NCI-H128 (cell line): ENCODE results near the gene WIPF3.
A peak's percentile ranks its signal among the peaks of the same experiment; 100 is the strongest.

Experiments
- DNase-seq: peaks from one replicate; lab custom pipeline; 2025; ENCODE audit not compliant: unreplicated experiment; lab: John Stamatoyannopoulos, UW

WIPF3 gene

DNA sequence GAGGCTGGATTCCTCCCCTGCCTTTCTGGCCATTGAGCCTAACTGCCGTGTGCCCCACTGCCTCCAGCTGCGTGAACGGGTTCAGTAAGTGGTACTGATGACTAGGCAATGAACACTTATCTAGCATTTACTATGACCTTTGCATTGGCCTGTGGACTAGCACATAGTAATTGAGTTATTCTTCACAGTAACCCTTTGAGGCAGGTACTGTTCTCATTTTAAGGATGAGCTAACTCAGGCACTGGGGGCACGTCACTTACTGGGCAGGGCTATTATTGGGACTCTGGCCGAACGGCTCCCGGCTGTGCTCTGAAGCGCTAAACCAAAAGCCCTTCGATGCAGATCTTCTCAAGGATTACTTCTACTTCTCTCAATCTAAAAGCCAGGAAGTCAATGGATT is 38.3 kb downstream of the WIPF3 start:
- DNase-seq, result no peak

DNA sequence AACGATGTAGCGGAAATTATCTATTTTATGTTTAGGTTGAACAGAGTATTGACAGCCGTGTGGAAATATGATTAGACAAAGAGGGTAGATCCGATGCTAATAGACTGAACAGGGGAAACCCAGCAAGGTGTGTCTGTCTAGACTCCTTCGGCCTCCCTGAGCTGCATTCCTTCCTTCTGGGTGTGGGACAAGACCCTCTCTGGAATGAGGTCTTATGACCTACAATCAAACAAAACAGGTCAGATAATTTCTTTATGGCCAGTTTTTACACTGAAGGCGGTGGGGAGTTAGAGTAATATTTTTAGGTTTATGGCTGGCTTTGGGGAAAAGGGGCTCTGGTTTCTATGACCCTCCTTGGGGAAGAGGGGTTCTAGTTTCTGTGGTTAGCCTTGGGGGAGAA is 41.2 kb downstream of the WIPF3 start:
- no peak for DNase-seq

DNA sequence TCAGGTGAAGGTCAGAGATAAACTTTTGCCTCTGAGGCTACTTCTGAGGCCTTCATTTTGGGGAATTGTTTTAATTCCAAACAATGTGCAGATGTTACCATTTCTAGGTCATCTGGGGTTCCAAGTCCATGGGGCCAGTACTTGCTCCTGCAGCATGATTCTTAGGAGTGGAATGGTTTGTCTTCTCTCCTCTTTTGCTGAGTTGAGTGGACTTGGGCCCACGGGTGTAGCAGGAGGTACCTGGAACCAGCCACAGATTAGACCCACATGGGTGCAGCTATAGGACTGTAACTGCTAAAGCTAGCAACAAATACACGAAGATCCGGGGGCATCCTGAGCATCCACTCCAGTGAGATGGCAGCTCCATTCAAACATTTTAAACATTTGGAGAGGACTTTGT is 41.6 kb downstream of the WIPF3 start:
- DNase-seq, result no peak

DNA sequence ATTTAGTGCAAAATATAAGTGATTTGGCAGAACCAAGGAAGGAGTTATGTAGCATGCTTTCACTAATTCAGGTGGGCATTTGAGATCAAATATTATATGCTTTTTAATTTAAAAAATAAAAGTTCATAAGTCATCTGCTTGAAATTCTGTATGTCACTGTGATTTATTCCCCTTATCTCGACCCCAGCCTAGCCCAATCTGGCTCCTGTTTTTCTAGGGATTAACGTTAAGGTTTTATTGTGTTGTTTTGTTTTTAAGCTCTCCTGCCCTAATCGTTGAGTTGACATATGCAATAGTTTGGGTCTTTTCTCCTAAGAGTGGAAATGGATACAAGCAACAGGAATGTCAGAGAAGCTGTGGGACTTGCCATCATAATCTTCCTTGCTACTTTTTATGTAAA is 42.6 kb downstream of the WIPF3 start:
- no peak for DNase-seq

DNA sequence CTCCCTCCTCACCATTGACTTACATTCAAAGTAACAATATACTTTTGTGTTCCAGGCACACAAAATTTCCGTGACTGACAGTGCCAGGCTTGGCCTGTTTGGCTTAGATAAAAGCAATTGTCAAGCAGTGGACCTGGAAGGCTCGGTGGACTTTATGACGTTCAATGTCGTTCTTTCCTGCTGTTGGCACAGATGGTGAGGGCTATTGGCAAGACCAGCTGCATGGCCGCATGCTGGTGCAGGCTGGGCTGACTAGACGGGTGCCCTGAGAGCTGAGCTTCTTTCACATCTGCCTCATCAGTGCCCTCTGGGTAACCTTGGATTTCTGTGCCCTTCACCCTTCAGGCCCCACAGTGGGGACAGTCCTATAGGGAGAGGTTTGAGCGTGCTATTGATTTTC is 45.2 kb downstream of the WIPF3 start:
- no peak for DNase-seq

DNA sequence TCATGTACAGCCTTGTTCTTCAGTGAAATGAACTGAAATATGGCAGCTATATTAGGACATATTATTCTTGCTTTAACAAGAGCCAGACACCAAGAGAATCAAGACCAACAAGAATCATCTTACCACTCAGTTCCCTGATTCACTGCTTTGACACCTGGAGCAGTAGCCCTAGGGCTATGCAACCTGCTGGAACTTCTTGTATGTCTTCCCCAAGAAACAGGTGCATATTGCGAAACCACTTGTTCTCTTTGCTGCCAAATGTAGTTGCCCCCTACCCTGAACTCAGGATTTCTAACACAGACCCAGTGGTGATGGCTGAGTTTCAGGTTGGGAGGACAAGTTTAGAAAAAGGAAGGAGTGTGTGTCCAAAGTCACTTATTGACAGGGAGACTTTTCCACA is 46.1 kb downstream of the WIPF3 start:
- no peak for DNase-seq

DNA sequence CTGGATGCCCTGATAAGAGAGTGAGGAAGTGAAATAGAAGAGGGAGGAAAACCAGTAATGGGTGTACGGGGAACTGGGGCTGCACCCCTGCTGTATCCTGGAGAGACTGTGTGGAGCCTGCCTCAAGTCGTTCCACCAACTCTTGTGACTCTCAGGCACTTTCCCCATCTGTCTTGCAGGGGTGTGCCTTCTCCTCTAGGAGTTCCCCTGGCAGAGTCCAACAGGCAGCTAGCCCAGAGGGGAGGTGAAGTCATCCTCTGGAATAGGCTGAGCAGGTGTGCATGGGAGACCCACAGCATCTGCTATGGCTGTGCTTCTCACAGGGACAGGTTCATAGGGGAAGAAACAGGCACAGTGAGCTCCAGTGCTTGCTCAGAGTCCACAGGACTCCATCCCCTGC is 46.8 kb downstream of the WIPF3 start:
- DNase-seq, result no peak

DNA sequence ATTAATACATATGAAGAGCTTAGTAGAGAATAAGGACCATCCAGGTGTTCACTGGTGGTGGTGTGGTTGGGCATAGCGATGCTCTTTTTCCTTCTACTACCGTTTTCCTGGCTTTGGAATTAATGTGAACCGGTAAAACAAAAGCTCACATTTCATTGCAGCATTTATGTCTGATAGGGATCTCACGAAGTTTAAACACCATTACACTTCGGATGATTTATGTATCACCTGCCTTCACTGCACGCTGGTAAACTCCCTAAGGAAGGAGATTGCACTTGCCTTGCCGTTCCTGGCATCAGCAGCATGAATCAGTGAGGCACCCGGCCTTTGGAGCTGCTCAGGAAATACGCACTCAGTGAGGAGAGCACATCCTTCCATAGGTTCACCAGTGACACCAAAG is 47.5 kb downstream of the WIPF3 start:
- DNase-seq, result no peak

DNA sequence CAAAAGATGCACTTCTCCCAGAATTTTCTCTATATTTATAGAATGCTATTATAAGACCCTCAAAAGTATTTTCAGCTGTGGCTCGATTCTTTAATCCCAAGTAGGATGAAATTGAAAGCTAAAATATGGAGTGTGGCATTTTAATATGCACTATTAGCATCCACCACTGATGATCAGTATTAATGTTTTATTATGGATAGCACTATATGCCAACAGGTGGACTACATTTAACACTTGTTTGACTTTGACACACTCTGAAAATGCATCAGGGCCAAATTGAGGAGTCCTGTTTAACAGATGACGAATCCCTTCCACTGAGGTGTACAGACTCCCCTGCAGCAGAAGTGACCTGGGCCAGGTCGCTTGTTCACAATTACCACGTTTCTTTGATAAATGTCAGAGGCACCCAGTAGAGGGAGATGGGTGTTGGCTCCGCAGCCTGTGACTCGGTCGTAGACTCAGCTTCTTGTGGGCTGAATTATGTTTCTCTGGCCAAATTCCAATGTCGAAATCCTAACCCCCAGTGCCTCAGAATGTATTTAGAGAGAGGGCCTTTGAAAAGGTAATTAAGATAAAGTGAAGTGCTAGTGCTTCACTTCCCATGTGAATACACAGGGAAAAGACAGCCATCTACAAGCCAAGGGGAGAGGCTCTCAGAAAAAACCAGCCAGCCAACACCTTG is 48.1 kb downstream of the WIPF3 start:
- DNase-seq, result no peak

DNA sequence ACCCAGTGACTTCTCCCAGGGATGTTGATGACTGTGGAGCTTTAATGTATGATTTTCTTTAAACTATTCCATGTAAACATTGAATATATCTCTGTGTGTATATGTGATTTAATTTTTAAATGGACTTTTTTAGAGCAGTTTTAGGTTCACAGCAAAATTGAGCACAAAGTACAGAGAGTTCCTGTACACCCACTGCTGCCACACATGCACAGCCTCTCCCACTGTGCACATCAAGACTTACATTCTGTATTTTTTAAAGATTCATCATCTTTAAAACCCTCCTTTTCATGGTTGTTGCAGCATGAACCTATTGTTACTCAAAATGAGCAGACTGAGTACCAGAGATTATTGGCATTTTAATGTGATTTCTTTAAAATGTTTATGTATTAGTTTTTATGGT is 51.3 kb downstream of the WIPF3 start:
- DNase-seq, result no peak

DNA sequence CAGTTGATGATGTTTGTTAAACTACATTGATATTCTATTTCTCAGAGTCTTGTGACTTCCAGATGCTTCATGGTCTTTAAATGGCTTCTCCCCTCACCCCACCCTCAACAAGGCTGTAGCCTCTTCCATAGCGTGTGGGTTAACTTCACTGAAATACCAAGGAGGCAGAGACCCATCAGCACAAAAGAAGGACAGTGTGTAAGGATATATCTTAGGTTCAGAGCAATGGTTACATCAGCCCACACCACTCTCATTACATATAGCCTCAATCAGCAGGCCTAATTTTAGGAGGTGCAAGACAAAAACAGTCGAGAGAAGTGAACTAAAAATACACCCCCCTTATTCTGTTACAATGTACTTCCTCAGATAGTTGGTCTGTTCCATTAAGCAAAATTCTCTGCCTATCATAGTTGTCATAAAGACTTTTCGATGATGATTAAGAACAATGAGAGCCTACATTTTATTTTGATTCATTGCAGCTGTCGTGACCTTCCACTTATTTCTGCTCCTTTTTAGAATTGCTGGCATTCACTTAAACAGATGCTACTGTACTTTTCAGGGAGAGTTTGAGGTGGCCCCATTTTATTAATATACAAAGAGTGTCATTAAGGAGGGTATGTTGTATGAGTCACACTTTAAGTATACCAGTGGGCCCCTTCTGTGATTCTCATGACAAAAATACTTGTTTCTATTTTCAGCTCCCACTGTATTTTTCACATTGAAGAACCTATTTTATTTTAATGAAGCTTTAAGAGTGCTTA is 52.1 kb downstream of the WIPF3 start:
- no peak for DNase-seq

DNA sequence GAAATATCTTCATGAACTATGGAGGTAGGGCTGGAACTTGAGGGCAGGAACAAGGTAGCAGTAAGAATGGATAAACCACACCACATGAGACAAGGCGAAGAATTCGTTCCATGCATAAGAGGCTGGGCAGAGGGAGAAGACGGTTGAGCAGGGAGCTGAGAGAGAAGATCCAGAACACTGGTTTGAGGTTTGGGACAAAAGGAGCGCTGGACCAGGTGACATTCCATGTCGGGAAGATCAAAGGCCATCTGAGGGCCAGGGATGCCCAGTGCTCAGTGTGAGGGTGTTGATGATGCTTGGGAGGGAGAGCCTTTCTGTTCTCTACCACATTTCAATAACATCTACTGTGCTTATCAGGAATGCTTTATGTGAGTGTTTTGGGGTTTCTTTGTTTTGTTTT is 52.8 kb downstream of the WIPF3 start:
- no peak for DNase-seq

DNA sequence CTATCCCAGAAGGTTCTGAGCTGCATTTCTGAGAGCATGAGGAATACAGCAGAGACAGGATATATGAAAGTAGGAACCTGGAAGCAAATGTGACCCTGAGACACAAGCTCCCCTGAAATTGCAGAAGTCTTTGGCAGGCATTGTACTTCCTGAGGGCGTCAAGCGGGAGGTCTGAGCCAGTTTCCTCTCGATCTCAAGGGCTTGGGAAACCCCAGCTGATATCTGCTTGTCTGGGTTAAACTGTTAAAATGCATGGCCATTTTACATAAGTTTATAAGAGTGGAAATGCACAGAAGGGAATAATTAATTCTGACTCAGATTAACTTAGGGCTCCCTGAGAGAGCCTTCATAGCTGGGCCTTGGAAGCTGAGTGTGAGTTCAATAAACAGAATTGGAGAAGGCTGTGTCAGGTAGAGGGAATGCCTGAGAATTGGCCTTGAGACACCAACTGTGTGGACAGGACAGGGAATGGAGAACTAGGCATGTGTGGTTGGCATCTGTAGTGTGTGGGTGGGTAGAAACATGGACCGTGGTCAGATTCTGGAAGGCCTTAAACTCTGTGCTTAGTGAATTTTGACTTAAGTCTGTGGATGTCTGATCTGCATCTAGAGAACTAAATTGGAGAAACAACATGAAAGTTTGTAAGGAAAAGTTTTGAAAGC is 53.3 kb downstream of the WIPF3 start:
- DNase-seq, result no peak

DNA sequence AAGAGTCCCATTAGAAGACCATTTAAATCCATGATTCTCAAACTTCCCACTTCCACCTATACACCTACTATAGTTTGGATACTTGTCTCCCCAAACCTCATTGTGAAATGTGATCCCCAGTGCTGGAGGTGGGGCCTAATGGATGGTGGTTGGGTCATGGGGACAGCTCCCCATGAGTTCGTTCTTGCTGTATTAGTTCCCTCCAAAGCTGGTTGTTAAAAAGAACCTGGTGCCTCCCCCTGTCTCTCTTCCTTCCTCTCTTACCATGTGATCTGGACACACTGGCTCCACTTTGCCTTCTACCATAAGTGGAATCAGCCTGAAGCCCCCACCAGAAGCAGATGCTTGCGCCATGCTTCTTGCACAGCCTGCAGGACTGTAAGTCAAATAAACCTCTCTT is 53.9 kb downstream of the WIPF3 start:
- DNase-seq, result no peak

DNA sequence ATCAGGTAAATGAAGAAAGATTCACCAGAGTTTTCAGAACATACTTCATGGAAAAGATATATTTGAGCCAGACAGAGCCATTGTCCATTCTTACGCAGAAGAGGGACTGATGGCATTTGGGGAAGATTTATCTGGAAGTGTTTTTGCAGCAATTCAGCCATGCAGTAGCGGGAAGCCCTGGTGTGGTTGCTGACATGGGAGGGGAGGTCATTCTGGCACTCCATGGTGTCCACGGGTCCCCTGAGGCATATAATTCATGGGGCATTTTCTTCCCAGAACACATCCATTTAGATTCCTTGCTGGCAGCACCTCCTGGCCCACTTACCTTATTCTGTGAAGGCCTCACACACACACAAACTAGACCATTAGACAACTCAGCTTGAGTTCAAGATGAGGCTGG is 55.6 kb downstream of the WIPF3 start:
- no peak for DNase-seq

DNA sequence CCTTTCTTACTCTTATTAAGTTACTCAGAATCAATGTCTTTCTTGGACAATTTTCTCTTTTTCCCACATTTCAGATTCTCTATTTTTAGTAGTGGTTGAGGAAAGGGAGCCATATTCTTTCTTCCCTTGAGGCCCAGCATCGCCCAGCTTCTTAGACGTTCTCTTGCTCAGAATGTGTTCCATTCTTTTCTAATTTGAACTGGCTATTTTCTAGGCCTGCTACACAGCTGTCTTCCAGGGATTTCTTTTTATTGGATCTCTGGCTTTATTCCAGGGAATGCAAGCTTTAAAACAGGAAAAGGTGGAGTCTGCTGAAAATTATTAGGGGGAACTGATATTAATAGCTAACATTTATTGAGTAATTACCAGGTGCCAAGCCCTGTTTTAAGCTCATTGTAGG is 58.3 kb downstream of the WIPF3 start:
- DNase-seq, result no peak

DNA sequence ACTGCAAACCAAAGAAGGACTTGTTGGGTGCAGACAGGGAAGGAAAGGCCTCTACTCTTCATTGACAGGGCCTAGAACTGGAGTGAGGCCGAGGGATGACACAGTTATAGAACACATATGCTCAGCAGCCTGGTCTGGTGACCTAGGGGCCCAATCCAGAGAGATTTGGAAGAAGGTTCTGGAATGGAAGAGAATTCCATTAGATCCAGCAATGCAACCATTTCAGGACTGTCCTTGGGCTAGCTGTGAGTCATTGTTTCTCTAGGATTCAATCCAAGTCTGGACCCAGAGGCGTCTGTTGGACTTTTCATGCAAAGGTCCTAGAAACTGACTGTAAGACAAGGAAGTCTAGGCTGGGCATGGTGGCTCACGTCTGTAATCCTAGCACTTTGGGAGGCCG is 59.2 kb downstream of the WIPF3 start:
- DNase-seq, result no peak

DNA sequence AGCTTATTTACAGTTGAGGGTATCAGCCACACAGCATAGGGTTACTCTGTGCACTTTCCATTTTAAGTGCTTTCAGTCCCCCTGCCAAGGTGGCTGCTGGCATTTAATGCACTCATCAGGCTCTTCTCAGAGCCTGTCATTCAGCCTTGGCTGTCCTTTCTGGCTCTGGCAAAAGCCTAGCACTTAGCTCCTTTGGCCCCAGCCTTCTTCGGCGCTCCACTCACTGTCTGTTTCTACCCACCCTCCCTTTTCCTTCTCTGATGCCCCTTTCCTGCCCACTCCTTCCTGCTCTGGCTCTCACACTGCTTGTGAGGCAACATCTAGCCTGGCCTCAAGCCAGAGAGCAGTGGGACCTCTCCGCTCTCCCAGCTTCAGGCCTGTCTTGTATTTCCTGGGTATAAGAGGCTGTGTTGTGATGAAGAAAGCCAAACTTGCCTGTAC is 60.2 kb downstream of the WIPF3 start:
- peak; percentile 67 for DNase-seq

DNA sequence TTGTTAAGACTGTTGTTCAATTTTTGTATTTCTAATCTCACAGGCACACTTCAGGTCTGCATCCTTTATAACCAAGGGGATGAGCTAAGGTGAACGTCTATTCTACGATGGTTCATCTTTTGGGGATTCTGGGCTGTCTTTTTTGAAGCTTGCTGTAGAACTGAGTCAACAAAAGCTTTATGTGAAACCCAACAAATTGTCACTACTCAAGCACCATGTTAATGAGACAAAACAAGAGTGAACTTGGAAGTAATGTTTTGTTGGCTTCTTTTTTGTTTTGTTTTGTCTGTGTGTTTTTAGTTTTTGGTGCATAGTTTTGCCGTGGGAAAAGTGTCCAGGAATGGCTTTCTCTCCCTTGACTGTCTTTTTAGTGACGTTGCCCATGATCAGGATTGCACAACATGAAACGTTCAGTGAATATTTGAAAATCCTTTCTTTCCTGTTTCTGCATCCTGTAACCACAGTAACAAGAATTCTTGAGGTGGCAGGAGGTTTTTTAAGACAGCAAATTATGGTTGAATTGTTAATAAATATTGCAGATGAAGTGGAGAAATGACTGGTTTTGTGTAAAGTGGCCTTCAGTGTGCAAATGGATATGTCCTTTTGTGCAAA is 65.6 kb downstream of the WIPF3 start:
- DNase-seq, result no peak

DNA sequence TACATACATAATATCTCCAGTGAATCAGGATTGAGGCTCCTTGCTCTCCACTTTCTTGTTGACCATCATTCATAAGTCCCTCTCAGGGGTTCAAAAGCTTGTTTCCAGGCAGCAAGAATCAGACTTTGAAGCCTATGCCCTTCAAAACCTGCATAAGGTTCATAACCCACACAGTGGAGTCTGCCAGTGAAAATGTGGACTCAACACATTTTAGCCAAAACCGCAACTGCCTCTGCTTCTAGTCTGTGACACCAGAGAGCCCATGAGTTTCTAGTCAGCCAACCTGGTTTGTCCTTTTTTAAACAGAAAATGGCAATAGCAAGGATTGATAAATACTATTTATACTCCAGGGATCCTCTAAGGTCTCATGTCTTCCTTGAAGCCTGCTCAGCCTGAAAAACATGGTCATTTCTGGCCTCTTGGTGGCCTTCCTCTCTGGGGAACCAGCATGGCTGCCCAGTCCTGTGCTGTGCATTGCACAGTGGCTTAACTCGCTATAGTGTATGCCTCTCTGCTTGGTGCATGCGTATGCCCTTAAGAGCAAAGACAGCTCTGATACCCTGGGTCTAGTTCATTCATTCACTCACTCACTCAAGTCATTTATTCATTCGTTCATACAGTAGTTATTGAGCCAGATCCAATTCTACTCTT is 67.5 kb downstream of the WIPF3 start:
- DNase-seq, result no peak

DNA sequence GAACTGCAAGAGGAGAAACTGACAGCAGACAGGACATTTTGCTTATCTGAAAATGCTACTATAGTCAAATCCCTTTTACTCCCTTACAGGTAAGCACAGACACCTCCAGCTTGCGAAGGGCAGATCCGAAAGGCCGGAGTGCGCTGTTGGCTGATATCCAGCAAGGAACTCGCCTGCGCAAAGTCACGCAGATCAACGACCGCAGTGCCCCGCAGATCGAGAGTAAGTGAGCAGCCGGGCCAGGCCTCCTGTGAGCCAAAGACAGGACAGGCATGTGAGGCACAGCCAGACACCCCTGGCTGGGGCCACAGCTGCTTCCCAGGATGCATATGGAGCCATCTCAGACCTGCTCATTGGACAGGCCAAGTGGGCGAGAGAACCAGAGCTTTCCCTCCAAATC is 69.4 kb downstream of the WIPF3 start:
- DNase-seq, result no peak
